GM12891 (cell line): ENCODE measurements around the gene MTMR3.

Source experiments
- POLR2A ChIP-seq: IDR thresholded peaks from 2 replicates; pipeline ENCODE4 v1.6.1; 2011; ENCODE audit warnings: low read depth, low read length, control low read depth
- POLR2AphosphoS5 ChIP-seq: IDR thresholded peaks from 2 replicates; pipeline ENCODE4 v1.6.1; 2011; ENCODE audit warnings: low read depth, low read length, control low read depth
- TAF1 ChIP-seq: IDR thresholded peaks from 2 replicates; pipeline ENCODE4 v1.6.1; 2011; ENCODE audit warnings: low read depth, low read length, control low read depth

GRCh38 chr22:30043161-30043560, 160.2 kb downstream of the MTMR3 start:
- no peak for TF ChIP-seq POLR2AphosphoS5
- no peak for TF ChIP-seq TAF1
- no peak for TF ChIP-seq POLR2A
